HepG2 (cell line): ENCODE measurements around the gene PLVAP. TPM values are rescaled to one million over a fixed set of nuclear protein-coding genes. Genes with fewer than 3 reads are reported as not detected.

Experiments
- ATAC-seq: fragments of 200-7000 bp; cut with Tn5 transposase; 3 replicates; pipeline ENCODE4 v1.9.1; 2020; ENCODE audit warnings: mild to moderate bottlenecking, moderate library complexity
- BruUV-seq: library from RNA; stranded (reverse); fragments of 400-500 nt; replicated peaks from 2 replicates; lab custom pipeline; 2021; lab: Mats Ljungman, UMichigan
- CTCF ChIA-PET: fragments of 300-600 bp; formaldehyde crosslinking; extraction: SDS; loops from one replicate; lab custom pipeline; 2021; ENCODE audit warnings: low total read pairs, inconsistent platforms, low intra/inter-chr PET ratio; lab: Yijun Ruan, JAX
- POLR2A ChIA-PET: fragments of 350-600 bp; sonication (Branson Sonifier 250); formaldehyde crosslinking; loops from one replicate; lab custom pipeline; 2020; ENCODE audit warnings: antibody characterized with exemption, inconsistent platforms; lab: Yijun Ruan, JAX
- DNase-seq: peaks from one replicate; pipeline ENCODE4 v3.0.0-alpha.2; 2015; ENCODE audit warnings: low spot score
- FAIRE-seq: peaks from 3 replicates; lab custom pipeline; 2011; peaks lifted over from hg19 to GRCh38; lab: Jason Lieb, UNC
- H2AFZ ChIP-seq: one replicate; pipeline ENCODE4 v1.6.1; 2011; ENCODE audit warnings: low read length, inconsistent platforms
- H3K27ac ChIP-seq: fragments of 300-600 bp; 3 replicates; pipeline ENCODE4 v1.8.0; 2011; ENCODE audit warnings: mixed run types, mild to moderate bottlenecking, mixed read lengths, low read length, inconsistent platforms; ENCODE audit not compliant: insufficient read depth; ENCODE audit errors: extremely low read length
- H3K27me3 ChIP-seq, 2 experiments: fragments of 200-600 bp in 1 of 2; 2 replicates in 1 of 2; 3 replicates in 1 of 2; pipeline versions ENCODE4 v1.6.0 to v1.8.0; 2011; ENCODE audit warnings: low read length in 2 of 2, mild to moderate bottlenecking in 2 of 2, moderate library complexity in 2 of 2, inconsistent platforms in 1 of 2; ENCODE audit not compliant: insufficient read depth in 2 of 2, control insufficient read depth in 1 of 2
- H3K36me3 ChIP-seq, 2 experiments: fragments of 200-600 bp in 1 of 2; replicated peaks in 1 of 2; 2 replicates in 1 of 2; 3 replicates in 1 of 2; pipeline versions ENCODE4 v1.5.1 to v1.8.0; 2011; ENCODE audit warnings: low read length in 2 of 2, inconsistent platforms in 1 of 2; ENCODE audit not compliant: insufficient read depth in 2 of 2, control insufficient read depth in 1 of 2
- H3K4me1 ChIP-seq: 2 replicates; pipeline ENCODE4 v1.5.1; 2012; ENCODE audit warnings: low read length, inconsistent platforms; ENCODE audit not compliant: insufficient read depth
- H3K4me2 ChIP-seq: 2 replicates; pipeline ENCODE4 v1.6.0; 2011; ENCODE audit warnings: low read depth, low read length, inconsistent platforms
- H3K4me3 ChIP-seq, 3 experiments: fragments of 200-600 bp in 1 of 3; sonication (generic), shearing (Covaris generic) in 1 of 3; replicated peaks in 1 of 3; 2 replicates each; pipeline ENCODE4 v1.5.1; 2011 to 2016; ENCODE audit warnings: low read length in 3 of 3, inconsistent platforms in 2 of 3, low read depth in 2 of 3, mild to moderate bottlenecking in 2 of 3, control low read depth in 1 of 3, mixed read lengths in 1 of 3; ENCODE audit not compliant: insufficient read depth in 1 of 3
- H3K79me2 ChIP-seq: one replicate; pipeline ENCODE4 v1.6.1; 2011; ENCODE audit warnings: low read length, inconsistent platforms; ENCODE audit not compliant: insufficient read depth
- H3K9ac ChIP-seq: 2 replicates; pipeline ENCODE4 v1.6.0; 2011; ENCODE audit warnings: mild to moderate bottlenecking, low read depth, low read length, inconsistent platforms; ENCODE audit not compliant: insufficient read depth
- H3K9me3 ChIP-seq: 2 replicates; pipeline ENCODE4 v1.5.1; 2012; ENCODE audit warnings: mild to moderate bottlenecking, low read length
- H4K20me1 ChIP-seq: 2 replicates; pipeline ENCODE4 v1.6.0; 2011; ENCODE audit warnings: inconsistent platforms, mild to moderate bottlenecking, low read length, moderate library complexity; ENCODE audit not compliant: insufficient read depth
- GLMP ChIP-seq: sonication (generic); formaldehyde crosslinking; IDR thresholded peaks from 2 replicates; pipeline ENCODE4 v1.9.0; 2021; ENCODE audit warnings: missing genetic modification reagents, mild to moderate bottlenecking, borderline replicate concordance
- HBP1 ChIP-seq: IDR thresholded peaks from 2 replicates; pipeline ENCODE4 v1.6.1; 2016; ENCODE audit warnings: low read depth, control low read depth
- HMG20A ChIP-seq: IDR thresholded peaks from 2 replicates; pipeline ENCODE4 v1.6.1; 2016; ENCODE audit warnings: borderline replicate concordance
- HOXA9 ChIP-seq: sonication (generic); formaldehyde crosslinking; IDR thresholded peaks from 2 replicates; pipeline ENCODE4 v1.8.1; 2022; ENCODE audit warnings: missing genetic modification reagents, mild to moderate bottlenecking, moderate library complexity, borderline replicate concordance
- IKZF1 ChIP-seq: fragments of 450-650 bp; IDR thresholded peaks from 2 replicates; pipeline ENCODE4 v1.7.1; 2016
- IKZF4 ChIP-seq: sonication (generic); formaldehyde crosslinking; IDR thresholded peaks from 2 replicates; pipeline ENCODE4 v1.5.1; 2020; ENCODE audit warnings: borderline replicate concordance, mild to moderate bottlenecking, low read depth, missing genetic modification reagents; ENCODE audit errors: not compliant biosample characterization
- JUND ChIP-seq: sonication (generic); formaldehyde crosslinking; IDR thresholded peaks from 2 replicates; pipeline ENCODE4 v1.8.0; 2022; ENCODE audit warnings: mild to moderate bottlenecking, missing genetic modification reagents
- MED1 ChIP-seq: sonication (generic); formaldehyde crosslinking; IDR thresholded peaks from 2 replicates; pipeline ENCODE4 v1.4.0; 2020; ENCODE audit warnings: missing genetic modification reagents
- NR2C2 ChIP-seq: sonication (generic); formaldehyde crosslinking; IDR thresholded peaks from 2 replicates; pipeline ENCODE4 v1.4.0; 2020; ENCODE audit warnings: missing genetic modification reagents, mild to moderate bottlenecking, moderate library complexity, borderline replicate concordance
- RXRA ChIP-seq: sonication (generic); formaldehyde crosslinking; IDR thresholded peaks from 2 replicates; pipeline ENCODE4 v1.5.1; 2020; ENCODE audit warnings: missing genetic modification reagents
- SNAPC2 ChIP-seq: sonication (generic); formaldehyde crosslinking; IDR thresholded peaks from 2 replicates; pipeline ENCODE4 v1.8.1; 2022; ENCODE audit warnings: mild to moderate bottlenecking, missing genetic modification reagents
- THYN1 ChIP-seq: sonication (generic); formaldehyde crosslinking; IDR thresholded peaks from 2 replicates; pipeline ENCODE4 v1.8.1; 2023; ENCODE audit warnings: low read depth, mild to moderate bottlenecking, moderate library complexity, missing genetic modification reagents, borderline replicate concordance
- XRCC5 ChIP-seq: fragments of 200-400 bp; formaldehyde crosslinking; optimal IDR thresholded peaks from 2 replicates; pipeline ENCODE3; 2017; ENCODE audit warnings: mild to moderate bottlenecking, low read length
- ZBTB40 ChIP-seq, 2 experiments: fragments of 450-650 bp in 1 of 2; sonication (generic) in 1 of 2; formaldehyde crosslinking in 1 of 2; IDR thresholded peaks; 2 replicates each; pipeline versions ENCODE4 v1.6.1 to v1.8.0; 2016 to 2022; ENCODE audit warnings: antibody characterized with exemption in 1 of 2, mild to moderate bottlenecking in 1 of 2, missing genetic modification reagents in 1 of 2
- WGBS: methylation state at CpG from one replicate; pipeline ENCODE4 v1.1.6; 2017; ENCODE audit warnings: low lambda C conversion rate; 5-methylcytosine and 5-hydroxymethylcytosine counted together
- in situ Hi-C: cut with HindIII; loops from 2 replicates; pipeline ENCODE4 v1.10.0; 2017; ENCODE audit warnings: low pct_unique_long_range_greater_than_20kb; ENCODE audit not compliant: extremely low pct_ligation_motif_present
- intact Hi-C: fragments of 100-400 bp; cut with micrococcal nuclease; formaldehyde crosslinking; loops from one replicate; pipeline ENCODE4 v1.10.0; 2022; ENCODE audit not compliant: unreplicated experiment
- polyA plus RNA-seq, 8 experiments: library from polyadenylated mRNA; depleted of rRNA in 3 of 8; stranded (reverse) in 7 of 8; unstranded in 1 of 8; fragments of >200 nt; fragmentation: Illumina TruSeq in 4 of 8; extraction: Trizol in 4 of 8; gene quantifications; 2 replicates each; pipeline versions ENCODE4 v1.2.1 to v1.2.3, GENCODE V29; 2011 to 2016; ENCODE audit warnings: low read depth in 4 of 8, missing spikeins in 1 of 8, mixed read lengths in 1 of 8; ENCODE audit not compliant: insufficient read depth in 1 of 8
- total RNA-seq, 5 experiments: library from RNA; depleted of rRNA; stranded (reverse); fragments of >200 nt; fragmentation: Illumina TruSeq; extraction: Trizol; gene quantifications; 2 replicates each; pipeline ENCODE4 v1.2.3, GENCODE V29; 2016; ENCODE audit warnings: low read depth in 1 of 5

PLVAP gene
- total and polyA plus RNA-seq, 2 of the 13 experiments (the other 11 are each of a cell fraction or from before 2014, with no cell fraction given) = 0.26 TPM; not detected in 1

GRCh38 chr19:17318966-17319365 lies 58.2 kb downstream of the PLVAP start:
- no peaks in the 10 kb centered on the region for H3K79me2 ChIP-seq
- H3K9ac ChIP-seq = no peak overlapping the region
- H3K9me3 ChIP-seq = no peaks in the 10 kb centered on the region
- no peak overlapping the region for H2AFZ ChIP-seq
- H4K20me1 ChIP-seq = no peaks in the 10 kb centered on the region
- in situ Hi-C loops = no loop called here
- H3K27me3 ChIP-seq = no peaks in the 10 kb centered on the region
- no peak overlapping the region for H3K4me2 ChIP-seq
- no peak for FAIRE-seq
- H3K4me1 ChIP-seq = no peaks in the 10 kb centered on the region
- H3K36me3 ChIP-seq = peaks cover 17 to 42% of the 10 kb centered on the region in 2 experiments; a peak in 4 of 5 replicates
- intact Hi-C loops = no loop called here
- ChIA-PET CTCF (no interaction called here), POLR2A (interaction anchor here (0.6 to 1.8 kb wide), 2 partner anchors 10 to 35 kb away, joined by 3 to 11 read pairs; partner anchors contain the start of gene DDA1)
- ATAC-seq = no peak
- no peak overlapping the region for H3K27ac ChIP-seq
- DNase-seq = no peak
- BruUV-seq = no TSS peak
- WGBS = 88% methylated on average over 6 of the region's 6 CpGs
- H3K4me3 ChIP-seq = no peak overlapping the region
- TF ChIP-seq SNAPC2 (CRISPR knock-in tag) = no peak
- no peak for TF ChIP-seq XRCC5
- TF ChIP-seq HOXA9 (CRISPR knock-in tag) = no peak
- no peak for TF ChIP-seq IKZF4 (CRISPR knock-in tag)
- no peak for TF ChIP-seq HBP1 (CRISPR knock-in tag)
- no peak for TF ChIP-seq HMG20A (CRISPR knock-in tag)
- TF ChIP-seq GLMP (CRISPR knock-in tag) = no peak
- TF ChIP-seq NR2C2 (CRISPR knock-in tag) = no peak
- TF ChIP-seq MED1 (CRISPR knock-in tag) = no peak
- no peak for TF ChIP-seq ZBTB40 (IDR thresholded peaks at IDR 0.05)
- TF ChIP-seq ZBTB40 (CRISPR knock-in tag; IDR thresholded peaks at IDR 0.05) = no peak
- TF ChIP-seq IKZF1 = no peak
- TF ChIP-seq RXRA (CRISPR knock-in tag) = no peak
- no peak for TF ChIP-seq THYN1
- no peak for TF ChIP-seq JUND (CRISPR knock-in tag)
